GM19328 (cell line): ENCODE data around the gene PRKD3.

ENCODE experiments used
- ATAC-seq: cut with Tn5 transposase; IDR thresholded peaks from one replicate; pipeline ENCODE4 v1.9.1; 2021; ENCODE audit warnings: mild to moderate bottlenecking, moderate library complexity; ENCODE audit not compliant: unreplicated experiment

PRKD3 gene

DNA sequence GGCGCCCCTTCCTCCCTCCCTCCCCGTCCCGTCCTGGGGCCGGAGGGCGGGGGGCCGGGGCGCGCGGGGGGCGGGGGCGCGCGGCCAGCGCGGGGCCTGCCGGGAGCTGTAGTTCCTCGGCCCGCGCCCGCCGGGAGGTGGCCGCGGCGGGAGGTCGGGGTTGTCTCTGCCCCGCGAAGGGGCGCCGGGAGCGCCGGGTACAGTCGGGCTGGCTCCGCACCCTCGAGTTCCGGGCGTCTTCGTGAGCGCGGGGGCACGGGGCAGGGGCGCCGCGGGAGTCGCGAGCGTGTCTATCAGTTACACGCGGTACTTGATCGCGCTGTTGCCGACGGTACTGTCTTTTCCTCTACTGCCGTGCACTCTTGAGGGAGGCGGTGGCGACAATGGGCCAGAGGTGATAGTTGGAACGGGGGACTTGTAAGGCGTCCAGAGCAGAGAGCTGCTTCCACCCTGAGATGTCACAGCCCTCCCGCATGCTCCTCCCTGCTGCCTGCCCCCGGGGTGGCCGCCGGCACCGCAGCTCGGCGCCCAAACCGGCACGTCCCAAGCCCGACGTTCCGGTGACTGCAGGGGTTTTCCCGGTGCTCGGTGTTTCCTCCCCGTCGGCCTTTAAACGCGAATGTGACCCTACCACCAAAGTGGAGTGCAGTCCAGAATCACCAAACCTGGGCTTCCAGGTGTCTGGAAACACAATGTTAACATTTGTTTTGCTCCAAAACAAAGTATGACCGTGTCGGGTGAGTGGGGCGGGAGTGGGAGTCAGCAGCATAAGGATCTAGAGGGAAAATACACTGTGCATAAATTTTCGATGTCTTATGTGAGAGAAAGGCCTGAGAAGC, at the start of gene PRKD3:
PRKD3 (minus strand) TSS at position 48 of the 839 bp plus-strand sequence. CDS start 8,309 bp downstream, outside the sequence.
- peak; percentile 74 for ATAC-seq

DNA sequence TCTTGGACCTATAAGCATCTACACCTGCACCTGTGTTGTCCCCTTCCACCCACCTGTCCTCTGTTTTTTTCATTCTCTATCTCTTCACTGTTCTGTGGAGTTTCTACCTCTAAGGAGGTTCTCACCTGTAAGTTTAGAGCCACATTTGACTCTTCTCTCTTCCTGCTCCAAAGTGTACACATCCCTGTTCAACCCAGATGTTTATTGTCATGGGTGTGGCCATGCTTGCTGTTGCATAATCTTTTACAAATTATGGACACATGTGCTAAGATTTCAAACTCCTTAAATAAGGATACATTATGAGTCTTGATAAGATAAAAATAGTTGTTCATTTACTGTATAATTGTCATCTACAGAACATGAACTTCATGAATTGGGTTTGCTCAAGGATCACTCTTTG, 47.4 kb upstream of the PRKD3 start:
- ATAC-seq, result no peak

GRCh38 chr2:37370666-37371065, 46.0 kb upstream of the PRKD3 start:
- ATAC-seq, result no peak

DNA sequence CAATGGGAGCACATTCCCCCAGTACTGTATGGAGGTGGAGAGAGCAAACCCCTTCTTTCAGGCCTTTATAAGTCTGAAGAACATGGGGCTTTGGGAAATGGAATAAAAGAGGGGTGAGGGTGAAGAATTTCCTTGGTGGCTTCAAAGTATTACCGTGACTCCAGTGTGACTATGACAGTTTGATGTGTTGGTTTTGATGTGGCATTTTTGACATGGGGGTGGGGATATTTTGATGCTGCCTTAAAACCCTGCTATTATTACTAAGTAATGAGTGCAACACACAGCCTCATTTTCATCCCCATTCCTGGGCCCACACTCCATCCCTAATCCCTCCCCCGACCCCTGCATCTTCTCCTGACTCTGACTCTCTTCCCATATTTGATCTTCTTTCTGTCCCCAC, 43.4 kb upstream of the PRKD3 start:
- ATAC-seq, result no peak

GRCh38 chr2:37367310-37367709, 42.7 kb upstream of the PRKD3 start:
- no peak for ATAC-seq

DNA sequence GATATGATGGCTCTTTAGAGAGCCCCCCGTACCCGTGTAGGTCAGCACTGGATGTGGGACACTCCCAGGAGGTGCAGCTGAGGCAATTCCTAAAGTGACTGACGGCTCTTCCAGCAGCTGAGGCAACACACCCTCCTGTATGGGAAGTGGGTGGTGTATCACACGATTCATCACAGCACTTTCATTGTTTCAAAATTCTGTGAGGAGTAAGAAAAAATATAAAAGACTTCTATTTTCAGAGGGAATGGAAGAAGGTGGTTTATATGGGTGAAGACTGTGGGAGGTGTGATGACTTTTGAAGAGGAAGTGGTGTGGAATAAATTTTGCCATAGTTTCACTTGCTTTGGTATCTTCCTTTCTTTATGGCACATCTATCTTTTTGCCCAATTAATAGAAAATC, 42.1 kb upstream of the PRKD3 start:
- ATAC-seq, result no peak

DNA sequence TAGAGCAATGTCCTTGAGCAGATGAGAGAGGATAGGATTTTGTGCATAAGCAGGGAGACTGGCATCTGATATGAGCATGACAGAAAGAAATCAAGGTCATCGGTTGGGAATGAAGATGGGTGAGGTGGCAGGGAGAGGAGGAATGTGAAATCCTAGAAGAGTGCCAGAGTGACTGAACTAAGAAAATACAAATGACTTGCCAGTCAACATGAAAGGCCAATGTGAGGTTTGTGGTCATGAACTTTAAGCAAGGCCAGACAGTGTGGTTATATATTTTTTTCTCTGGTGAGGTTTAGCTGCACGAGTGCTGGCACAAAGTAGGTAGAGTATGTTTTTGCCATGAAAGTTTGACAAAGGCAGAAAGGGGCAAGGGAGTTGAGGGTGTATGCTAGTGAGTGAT, 41.0 kb upstream of the PRKD3 start:
- ATAC-seq, result peak; percentile 81

DNA sequence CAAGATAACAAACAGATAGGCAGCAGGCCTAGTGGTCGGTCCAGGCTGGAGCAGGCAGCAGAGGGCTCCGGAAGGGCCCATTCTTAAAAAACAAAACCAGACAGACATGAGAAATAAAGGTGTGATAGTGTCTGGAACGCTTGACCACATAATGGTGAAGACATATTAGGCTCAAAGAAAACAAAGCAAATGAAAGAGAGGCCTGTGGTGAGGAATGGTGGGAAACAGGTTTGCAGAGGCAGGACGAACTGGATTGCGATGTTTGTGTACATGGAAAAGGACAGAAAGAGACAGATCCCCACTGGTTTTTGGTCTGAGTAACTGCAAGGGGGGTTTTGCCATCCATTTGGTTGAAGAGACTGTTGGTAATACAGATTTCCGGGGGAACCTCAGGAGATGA, 39.7 kb upstream of the PRKD3 start:
- no peak for ATAC-seq

GRCh38 chr2:37361994-37362698, 37.5 kb upstream of the PRKD3 start:
- ATAC-seq, result no peak

DNA sequence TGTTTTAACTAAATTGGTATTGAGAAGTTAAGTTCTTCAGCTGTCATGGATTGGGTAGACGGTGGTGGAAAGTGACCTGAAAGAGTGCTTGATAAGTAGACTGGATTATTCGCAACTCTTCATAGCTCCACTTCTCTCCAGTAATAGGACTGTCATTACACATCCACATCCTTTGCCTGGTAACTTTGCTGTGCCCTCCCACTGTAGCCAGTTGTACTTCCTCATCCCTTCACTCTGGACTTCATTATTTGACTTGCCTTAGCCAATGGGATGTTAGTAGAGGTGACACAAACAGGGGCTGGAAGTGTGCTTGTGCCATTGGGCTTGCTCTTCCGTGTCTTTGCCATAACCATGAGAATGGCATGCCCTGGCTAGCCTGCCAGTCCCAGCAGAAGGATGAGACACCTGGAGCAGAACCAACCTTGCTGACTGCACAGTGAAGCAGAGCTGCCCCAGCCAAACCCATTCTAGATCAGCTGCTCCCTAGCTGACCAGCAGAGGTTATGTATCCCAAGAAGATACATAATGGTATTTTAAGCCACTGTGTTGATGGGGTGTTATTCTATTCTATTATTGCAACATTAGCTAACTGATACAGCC, 36.7 kb upstream of the PRKD3 start:
- no peak for ATAC-seq

- ATAC-seq, result no peak
These were observed 33.8 kb upstream of the PRKD3 start for GRCh38 chr2:37358466-37358865.

- ATAC-seq, result no peak
These were observed 32.9 kb upstream of the PRKD3 start for GRCh38 chr2:37357530-37357929.

GRCh38 chr2:37357069-37357468, 32.4 kb upstream of the PRKD3 start:
- no peak for ATAC-seq

GRCh38 chr2:37356299-37356698, 31.7 kb upstream of the PRKD3 start:
- ATAC-seq, result no peak

DNA sequence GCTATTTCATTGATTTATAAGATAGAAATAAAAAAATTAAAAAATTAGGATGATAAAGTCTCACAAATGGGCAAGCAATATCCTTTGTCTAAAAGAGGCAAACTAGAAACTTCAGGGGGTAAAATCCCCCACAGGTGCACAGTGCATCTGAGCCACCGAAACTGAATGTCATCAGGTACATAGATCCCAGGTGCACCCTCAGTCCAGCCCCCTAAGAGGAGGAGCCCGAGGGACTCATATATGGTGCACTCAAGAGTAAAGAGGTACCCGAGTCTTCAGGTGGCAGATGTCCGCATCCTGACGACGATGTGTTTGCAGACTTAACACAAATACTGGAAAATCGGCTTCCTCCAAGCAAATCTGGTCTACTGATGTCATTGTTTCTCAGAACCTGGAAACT, 31.1 kb upstream of the PRKD3 start:
- no peak for ATAC-seq

- no peak for ATAC-seq
These were observed 29.9 kb upstream of the PRKD3 start for GRCh38 chr2:37354531-37354930.

DNA sequence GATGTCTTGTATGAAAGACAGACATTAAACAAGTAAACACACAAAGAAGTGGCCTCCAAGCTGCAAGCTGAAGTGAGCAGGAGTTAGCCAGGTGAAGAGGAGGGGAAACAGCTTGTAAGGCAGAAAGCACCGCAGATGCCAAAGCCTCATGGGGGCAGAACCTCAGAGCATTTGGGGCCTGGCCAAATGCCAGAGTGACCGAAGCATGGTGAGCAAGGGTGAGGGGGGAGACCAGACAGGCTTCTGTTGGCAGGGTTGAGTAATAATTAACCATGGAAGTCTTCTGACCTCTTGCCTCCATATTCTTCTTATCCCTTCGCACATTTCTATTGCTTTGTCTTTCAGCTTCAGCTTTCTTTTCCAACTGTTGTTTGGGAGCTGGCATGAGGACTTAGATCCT, 25.4 kb upstream of the PRKD3 start:
- ATAC-seq, result no peak

- ATAC-seq, result no peak
These were observed 24.7 kb upstream of the PRKD3 start for GRCh38 chr2:37349231-37349860.

- ATAC-seq, result no peak
These were observed 23.5 kb upstream of the PRKD3 start for GRCh38 chr2:37348155-37348554.

DNA sequence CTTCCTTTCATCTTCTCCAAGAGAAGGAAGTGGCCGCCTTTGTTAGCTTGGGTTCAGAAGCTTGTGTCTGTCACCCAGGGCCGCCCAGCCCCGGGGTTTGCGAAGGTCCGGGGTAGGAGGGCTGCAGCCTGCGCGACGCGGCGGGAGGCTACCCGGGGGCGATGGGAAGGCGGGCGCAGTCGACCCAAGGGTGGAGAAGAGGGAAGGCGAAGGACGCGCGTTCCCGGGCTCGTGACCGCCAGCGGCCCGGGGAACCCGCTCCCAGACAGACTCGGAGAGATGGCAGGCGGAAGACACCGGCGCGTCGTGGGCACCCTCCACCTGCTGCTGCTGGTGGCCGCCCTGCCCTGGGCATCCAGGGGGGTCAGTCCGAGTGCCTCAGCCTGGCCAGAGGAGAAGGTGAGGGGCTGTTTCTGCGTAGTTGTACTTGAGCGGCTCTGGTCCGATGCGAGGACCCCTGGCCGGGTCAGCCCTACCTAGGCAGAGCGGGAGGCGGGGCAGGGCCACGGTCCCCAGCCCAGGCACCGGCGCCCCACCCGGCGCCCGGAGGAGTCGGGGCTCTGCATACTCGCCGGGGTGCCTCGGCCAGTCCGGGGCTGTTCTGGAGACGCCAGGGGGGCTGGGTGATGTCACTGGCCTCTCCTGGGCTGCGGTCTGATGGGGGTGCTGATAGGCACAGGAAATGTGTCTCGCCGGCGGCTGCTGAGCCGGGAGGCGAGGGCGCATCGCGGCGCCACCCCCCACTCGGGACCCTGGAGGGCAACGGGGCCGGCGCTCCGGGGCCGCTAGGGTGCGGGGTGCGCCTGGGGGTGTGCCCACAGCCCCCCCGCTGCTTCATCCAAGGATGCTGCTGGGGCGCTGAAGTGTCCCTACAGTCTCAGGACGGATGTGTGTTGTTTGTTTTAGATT, 20.1 kb upstream of the PRKD3 start, which contains the start of gene QPCT:
QPCT (plus strand) TSS at position 178 of the 909 bp plus-strand sequence; CDS start at position 280, 102 bp downstream.
- ATAC-seq, result no peak
